Measurements from ENCODE around the gene ZMYND8. TPM values are rescaled to one million over a fixed set of nuclear protein-coding genes. Genes with fewer than 3 reads are reported as not detected.

Gene ZMYND8
- total RNA-seq, 2 experiments from 2014 or later = 28.8 to 29.8 TPM

DNA sequence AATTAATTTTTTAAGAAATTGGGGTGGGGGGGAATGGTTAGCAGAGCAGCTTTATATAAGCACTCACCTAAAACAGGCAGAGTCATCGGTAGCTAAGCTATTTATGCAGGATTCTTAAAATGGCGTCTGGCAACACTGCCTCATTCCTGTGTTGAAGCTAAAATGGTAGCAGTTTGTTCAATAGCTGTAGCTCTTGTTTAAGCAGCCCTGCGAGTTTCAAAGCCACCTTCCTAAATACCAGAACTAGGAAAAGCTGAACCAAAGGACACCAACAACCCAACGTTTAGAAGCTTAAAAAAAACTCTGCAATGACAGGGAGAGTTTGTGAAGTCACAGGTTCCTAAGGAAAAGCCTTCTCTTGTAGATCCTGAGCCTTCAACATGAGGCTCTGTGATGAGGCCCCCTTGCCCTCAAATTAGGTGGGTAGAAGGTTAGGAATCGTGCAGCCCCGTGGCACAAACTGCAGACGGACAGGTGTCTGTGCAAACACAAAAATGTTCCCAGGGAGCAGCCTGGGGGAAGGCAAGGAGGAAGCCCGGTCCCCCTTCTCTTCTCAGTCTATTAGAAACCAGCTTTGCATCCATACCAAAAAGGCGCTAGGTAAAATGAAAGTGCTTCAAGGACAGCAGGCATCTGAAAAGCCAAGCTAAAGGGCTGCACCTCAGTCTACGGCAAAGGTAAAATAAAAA lies 4.7 kb downstream of the ZMYND8 start:
- H3K27ac Mint-ChIP-seq = peak overlapping the region; percentile 69

DNA sequence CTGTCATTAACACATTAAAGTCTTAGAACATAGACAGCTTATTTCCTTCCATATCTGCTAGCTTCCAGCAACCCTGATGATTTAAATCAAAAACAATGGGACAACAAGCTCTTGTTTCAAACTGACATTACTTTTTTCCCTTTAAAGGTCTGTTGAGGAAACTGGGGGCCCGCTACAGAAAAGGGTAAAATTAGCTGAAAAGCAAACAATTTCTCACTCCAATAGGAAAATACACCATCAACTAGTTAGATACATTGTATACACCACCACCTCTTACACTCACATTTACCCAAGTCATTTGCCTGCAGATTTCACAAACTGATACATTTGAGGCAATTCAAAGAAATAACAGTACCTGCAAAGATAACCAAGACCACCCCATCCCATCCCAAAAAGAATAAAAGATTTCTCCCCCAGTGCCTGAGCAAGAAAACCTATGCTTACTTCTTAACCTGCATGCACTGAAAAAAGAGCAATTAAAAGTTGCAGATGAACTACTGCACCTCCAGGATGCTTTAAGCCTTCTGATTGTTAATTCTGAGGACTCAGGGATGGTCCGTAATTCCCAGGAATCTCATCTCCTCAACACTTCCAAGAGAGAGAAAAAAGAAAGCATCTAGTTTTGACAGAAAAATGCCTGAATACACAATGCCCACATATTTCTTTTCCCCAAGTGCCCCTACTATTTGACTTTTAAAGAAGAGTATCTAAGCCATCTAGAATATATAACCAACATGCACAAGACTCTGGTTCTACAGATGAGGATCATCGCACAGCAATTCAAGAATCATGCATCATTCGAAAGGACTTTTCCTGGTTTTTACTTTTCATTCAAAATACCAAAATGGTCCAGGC lies 5.6 kb downstream of the ZMYND8 start:
- Mint-ChIP-seq H3K27ac (no peak overlapping the region), H3K27me3 (no peaks in the 10 kb centered on the region), H3K4me3 (peak overlapping the region; percentile 71), H3K9me3 (no peaks in the 10 kb centered on the region), H3K4me1 (peaks cover 36% of the 10 kb centered on the region), H3K36me3 (peaks cover 39% of the 10 kb centered on the region)
- no peak for DNase-seq

More for the DNA sequence above, 4.7 kb downstream of the ZMYND8 start:
- Mint-ChIP-seq H3K9me3 (no peaks in the 10 kb centered on the region), H3K36me3 (peaks cover 32% of the 10 kb centered on the region), H3K4me1 (peaks cover 28% of the 10 kb centered on the region), H3K27me3 (no peaks in the 10 kb centered on the region), H3K4me3 (peak overlapping the region; percentile 71)
- no peak for DNase-seq

DNA sequence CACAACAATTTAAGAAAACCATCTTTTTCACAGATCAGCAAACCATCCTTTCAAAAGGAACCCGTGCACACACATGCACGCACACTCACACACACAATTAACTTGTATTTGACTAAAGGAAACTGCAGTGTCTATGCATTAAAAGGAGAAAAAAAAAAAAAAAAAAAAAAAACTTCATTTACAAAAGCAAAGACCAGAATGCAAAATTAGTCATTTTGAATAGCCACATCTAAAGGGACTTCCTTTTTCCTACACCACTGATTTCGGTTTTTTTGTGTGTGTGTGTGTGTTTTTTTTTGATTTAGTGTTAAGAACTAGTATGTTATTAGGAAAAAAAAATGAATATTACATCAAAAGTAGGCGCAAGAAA lies 6.3 kb downstream of the ZMYND8 start:
- H3K4me3 Mint-ChIP-seq = no peak overlapping the region
- H3K27ac Mint-ChIP-seq = no peak overlapping the region
- H3K9me3 Mint-ChIP-seq = no peaks in the 10 kb centered on the region
- H3K36me3 Mint-ChIP-seq = peaks cover 36% of the 10 kb centered on the region
- peaks cover 37% of the 10 kb centered on the region for H3K4me1 Mint-ChIP-seq
- no peaks in the 10 kb centered on the region for H3K27me3 Mint-ChIP-seq
- no peak for DNase-seq

DNA sequence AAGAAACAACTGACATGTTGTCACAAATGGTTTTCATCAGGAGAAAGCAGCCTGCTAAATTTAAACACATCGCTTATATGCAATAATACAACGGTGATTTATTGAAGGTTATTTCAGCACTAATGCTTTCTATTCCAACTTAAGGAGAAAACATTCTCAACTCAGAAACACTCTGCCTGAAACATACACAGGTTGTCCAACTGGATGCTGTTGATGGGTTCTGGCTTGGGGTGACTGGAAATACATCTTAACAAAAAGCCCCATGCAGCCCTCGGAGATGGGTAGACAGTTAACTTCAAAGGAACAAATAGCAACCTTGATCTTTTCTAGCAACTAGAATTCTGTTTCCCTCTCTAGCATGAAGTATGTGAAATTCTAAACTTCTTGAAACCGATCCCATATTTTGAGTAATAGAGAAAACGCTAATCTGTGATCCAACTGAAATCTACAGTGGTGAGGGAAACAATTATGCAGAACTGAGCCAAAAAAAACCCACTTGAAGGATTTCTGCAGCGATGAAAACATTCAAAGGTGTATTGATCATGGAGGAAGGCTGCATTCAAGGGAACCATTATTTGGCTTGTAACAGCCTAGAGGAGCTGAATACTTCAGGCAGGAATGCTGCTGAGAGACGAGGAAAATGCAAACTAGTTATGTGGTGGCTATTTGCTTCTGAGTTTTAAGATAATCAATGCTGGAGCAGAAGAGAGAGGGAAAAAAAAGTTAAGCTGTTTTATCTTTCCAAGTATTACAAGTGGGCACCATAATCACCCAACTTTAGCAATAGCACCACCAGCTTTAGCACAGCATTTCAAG lies 6.9 kb downstream of the ZMYND8 start:
- no peaks in the 10 kb centered on the region for H3K9me3 Mint-ChIP-seq
- H3K27me3 Mint-ChIP-seq = no peaks in the 10 kb centered on the region
- peaks cover 32% of the 10 kb centered on the region for H3K36me3 Mint-ChIP-seq

DNA sequence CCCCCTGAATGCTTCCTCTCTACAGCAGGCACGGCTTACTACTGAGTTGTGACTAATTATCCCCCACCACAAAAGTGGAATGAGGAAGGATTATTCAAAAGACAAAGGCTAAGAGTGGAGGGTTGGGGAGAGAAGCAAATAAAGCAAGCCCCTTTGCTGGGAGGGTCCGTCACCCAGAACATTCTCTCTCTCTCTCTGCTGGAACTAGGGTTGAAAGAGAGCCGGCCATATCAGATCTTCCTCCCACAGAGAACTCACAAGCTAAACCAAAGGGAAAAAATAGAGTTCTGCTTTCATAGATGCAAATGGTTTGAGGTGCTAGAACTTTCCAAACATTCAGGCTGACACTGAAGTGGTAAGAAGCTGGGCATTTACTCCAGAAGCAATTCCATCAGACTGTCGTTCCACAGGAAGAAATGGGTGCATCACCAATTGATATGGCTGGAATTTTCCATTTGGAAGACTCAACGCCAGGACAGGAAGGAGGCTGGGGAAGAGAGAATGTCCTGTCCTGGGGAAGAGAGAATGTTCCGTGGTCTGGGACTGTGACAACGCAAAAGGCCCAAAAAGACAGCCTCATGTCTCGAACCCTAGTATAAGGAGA lies 7.9 kb downstream of the ZMYND8 start:
- H3K27me3 Mint-ChIP-seq = no peaks in the 10 kb centered on the region
- DNase-seq = no peak
- no peak overlapping the region for H3K27ac Mint-ChIP-seq
- peaks cover 30% of the 10 kb centered on the region for H3K4me1 Mint-ChIP-seq
- H3K4me3 Mint-ChIP-seq = no peak overlapping the region
- H3K9me3 Mint-ChIP-seq = no peaks in the 10 kb centered on the region
- H3K36me3 Mint-ChIP-seq = peaks cover 31% of the 10 kb centered on the region

More for the DNA sequence above, 6.9 kb downstream of the ZMYND8 start:
- peaks cover 32% of the 10 kb centered on the region for H3K4me1 Mint-ChIP-seq
- H3K4me3 Mint-ChIP-seq = no peak overlapping the region
- no peak overlapping the region for H3K27ac Mint-ChIP-seq
- no peak for DNase-seq

DNA sequence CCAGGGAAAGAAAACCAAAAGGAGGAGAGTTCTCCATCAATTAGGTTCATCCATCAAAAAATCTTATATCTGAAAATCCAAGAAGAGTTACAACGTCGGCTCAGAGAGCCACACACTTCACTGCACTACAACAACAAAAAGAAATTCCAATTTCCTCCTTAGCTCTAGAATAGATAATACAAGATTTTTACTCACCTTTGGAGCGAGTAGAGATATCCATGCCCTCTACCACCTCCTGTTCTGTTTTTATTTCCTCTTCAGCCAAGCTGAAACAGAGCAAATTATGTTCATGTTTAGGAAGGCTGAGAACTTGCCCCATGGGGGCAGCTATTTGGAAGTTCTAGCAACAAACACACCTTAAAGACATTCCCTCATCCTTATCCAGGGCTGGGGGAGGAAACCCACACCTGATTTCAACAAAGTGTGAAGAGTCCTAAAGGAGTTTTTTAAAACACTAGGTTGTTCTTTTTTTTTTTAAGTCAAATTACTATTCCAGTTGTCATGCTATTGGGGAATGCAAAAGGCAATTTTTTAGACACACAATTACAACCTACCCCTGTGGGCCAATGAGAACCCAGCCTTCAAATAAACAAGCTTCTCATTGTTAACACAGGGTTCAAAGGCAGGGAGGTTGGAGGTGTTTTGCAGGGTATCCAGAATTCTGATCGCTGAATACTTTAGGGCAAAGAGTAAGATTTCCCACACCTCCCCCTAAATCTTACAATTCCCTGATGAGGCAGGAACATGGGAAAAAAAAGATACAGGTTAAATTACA lies 8.7 kb downstream of the ZMYND8 start:
- DNase-seq = no peak
- Mint-ChIP-seq H3K36me3 (peaks cover 38% of the 10 kb centered on the region), H3K4me3 (no peak overlapping the region), H3K9me3 (no peaks in the 10 kb centered on the region), H3K27ac (no peak overlapping the region), H3K27me3 (no peaks in the 10 kb centered on the region), H3K4me1 (peaks cover 31% of the 10 kb centered on the region)

DNA sequence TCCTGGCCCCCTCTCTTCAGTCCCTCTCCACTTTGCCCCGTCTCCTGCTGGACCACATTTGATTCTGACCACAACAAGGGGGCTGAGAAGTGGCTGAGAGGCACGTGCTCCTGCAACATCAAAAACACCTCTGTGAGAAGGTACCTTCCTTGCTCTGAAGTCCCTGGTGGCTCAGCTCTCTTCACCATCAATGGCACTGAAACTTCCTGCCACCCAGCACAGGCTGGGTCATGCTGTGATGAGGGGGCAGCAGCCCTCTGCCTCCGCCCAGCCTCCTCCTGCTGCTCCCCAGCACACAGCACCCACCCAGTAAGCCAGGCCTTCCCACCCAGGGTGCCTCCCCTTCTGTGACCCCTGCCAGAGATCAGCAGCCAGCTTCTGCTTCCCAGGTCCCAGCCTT lies 10.3 kb downstream of the ZMYND8 start:
- Mint-ChIP-seq H3K36me3 (peaks cover 41% of the 10 kb centered on the region), H3K27ac (peak overlapping the region; percentile 51), H3K4me1 (peaks cover 31% of the 10 kb centered on the region), H3K9me3 (no peaks in the 10 kb centered on the region), H3K27me3 (no peaks in the 10 kb centered on the region), H3K4me3 (no peak overlapping the region)
- no peak for DNase-seq

DNA sequence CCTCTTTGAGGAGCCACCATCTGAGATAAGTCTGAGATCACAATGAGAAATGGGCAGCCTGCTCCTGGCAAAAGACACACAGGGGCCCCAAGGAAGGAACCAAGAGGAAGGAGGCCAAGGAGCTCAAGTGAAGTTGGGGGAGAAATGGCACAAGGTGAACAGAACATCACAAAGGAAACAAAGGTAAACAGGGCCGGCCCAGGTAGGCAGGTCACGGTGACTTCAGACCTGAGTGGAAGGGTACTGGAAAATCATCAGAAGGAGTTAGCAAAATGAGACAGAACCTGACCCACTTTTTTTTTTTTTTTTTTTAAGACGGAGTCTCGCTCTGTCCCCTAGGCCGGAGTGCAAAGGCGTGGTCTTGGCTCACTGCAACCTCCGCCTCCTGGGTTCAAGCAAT lies 11.3 kb downstream of the ZMYND8 start:
- Mint-ChIP-seq H3K27ac (no peak overlapping the region), H3K36me3 (peaks cover 46% of the 10 kb centered on the region), H3K9me3 (no peaks in the 10 kb centered on the region), H3K27me3 (no peaks in the 10 kb centered on the region), H3K4me3 (no peak overlapping the region), H3K4me1 (peaks cover 36% of the 10 kb centered on the region)
- DNase-seq = no peak

DNA sequence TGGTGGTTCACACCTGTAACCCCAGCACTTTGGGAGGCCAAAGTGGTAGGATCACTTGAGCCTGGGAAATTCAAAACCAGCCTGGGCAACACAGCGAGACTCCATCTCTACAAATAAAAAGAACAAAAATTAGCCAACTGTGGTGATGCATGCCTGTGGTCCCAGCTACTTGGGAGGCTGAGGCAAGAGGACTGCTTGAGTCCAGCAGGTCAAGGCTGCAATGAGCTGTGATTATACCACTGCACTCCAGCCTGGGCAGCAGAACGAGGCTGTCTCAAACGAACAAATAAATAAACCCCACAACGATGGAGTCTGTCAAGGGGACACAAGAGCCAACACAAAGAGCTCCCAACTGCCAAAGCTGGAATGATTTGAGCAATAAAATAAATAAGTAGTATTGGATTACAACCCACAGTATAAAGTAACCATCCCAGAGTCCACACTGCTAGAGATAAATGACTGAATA lies 13.5 kb downstream of the ZMYND8 start:
- Mint-ChIP-seq H3K27me3 (no peaks in the 10 kb centered on the region), H3K4me1 (peaks cover 42% of the 10 kb centered on the region), H3K4me3 (no peak overlapping the region), H3K36me3 (peaks cover 46% of the 10 kb centered on the region), H3K9me3 (no peaks in the 10 kb centered on the region), H3K27ac (peak overlapping the region; percentile 25)
- no peak for DNase-seq

DNA sequence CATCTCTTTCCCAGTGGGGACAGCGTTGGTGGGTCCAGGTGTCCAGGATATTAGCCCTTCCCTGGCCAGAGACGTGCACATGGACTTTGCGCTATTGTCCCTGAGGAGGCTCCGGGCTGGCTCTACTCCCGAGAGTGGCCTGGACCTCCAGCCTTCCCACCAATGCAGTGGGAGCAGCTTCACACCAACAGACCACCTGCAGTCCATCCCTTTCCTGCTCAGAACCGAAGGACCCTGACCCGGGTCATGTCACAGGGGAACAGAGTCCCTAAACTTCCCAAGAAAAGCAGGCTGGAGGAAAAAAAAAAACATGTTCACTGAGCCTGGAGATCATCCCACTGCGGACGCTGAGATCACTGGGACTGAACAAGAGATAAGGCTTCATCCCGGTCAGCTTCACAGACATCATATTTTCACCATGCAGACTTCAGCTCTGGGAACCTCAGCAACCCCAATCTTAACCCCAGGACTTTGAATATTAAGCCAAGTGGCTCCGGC lies 18.3 kb downstream of the ZMYND8 start:
- H3K4me3 Mint-ChIP-seq = no peak overlapping the region
- H3K27ac Mint-ChIP-seq = no peak overlapping the region
- H3K27me3 Mint-ChIP-seq = no peaks in the 10 kb centered on the region
- no peaks in the 10 kb centered on the region for H3K9me3 Mint-ChIP-seq
- H3K4me1 Mint-ChIP-seq = peaks cover 43% of the 10 kb centered on the region
- H3K36me3 Mint-ChIP-seq = peaks cover 20% of the 10 kb centered on the region
- no peak for DNase-seq

DNA sequence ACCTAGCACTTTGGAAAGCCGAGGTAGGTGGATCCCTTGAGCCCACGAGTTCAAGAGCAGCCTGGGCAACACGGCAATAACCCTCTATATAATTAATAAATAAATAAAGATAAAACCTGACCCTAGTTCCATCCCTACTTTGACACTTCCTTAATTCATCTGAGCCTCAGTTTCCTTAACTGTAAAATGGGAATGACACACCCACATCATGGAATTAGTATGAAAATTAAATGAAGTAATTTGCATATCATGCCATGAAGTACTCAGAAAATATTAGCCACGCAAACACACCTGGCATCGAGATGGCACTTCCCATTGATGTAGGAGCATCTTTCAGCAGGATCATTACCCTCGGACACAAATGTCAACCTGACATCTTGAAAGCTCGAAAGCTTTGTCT lies 19.1 kb downstream of the ZMYND8 start:
- Mint-ChIP-seq H3K4me3 (no peak overlapping the region), H3K4me1 (peaks cover 49% of the 10 kb centered on the region), H3K9me3 (no peaks in the 10 kb centered on the region), H3K36me3 (peaks cover 19% of the 10 kb centered on the region), H3K27me3 (no peaks in the 10 kb centered on the region), H3K27ac (no peak overlapping the region)
- DNase-seq = no peak

DNA sequence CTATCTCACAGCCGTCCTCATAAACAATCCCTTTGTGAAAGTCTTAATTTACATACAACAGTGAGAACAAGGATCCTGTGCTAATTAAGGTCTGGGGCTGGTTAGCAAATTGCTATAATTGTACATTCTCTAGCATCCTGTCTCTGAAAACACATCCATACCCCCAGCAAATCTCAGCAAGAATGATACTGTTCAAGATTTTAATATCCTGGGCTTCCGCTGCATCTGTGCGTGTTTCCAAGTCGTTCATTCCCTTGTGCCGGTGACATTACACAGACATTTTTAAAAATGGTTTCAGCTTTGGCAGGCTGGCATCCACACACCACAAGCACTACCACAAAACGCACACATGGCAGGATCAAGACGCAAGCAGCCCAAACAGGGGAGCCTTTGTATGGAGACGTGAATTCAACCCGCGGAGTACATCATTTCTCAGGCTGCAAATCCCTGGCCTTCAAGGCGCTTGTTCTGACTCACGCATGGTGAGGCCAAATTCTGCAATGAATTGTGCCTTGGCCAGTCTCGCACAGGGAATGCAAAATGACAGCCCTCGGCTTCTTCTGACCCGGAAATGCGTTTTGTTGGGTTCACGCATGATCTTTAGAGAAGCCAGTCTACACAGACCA lies 20.3 kb downstream of the ZMYND8 start:
- Mint-ChIP-seq H3K4me1 (peaks cover 58% of the 10 kb centered on the region), H3K36me3 (peaks cover 25% of the 10 kb centered on the region)

DNA sequence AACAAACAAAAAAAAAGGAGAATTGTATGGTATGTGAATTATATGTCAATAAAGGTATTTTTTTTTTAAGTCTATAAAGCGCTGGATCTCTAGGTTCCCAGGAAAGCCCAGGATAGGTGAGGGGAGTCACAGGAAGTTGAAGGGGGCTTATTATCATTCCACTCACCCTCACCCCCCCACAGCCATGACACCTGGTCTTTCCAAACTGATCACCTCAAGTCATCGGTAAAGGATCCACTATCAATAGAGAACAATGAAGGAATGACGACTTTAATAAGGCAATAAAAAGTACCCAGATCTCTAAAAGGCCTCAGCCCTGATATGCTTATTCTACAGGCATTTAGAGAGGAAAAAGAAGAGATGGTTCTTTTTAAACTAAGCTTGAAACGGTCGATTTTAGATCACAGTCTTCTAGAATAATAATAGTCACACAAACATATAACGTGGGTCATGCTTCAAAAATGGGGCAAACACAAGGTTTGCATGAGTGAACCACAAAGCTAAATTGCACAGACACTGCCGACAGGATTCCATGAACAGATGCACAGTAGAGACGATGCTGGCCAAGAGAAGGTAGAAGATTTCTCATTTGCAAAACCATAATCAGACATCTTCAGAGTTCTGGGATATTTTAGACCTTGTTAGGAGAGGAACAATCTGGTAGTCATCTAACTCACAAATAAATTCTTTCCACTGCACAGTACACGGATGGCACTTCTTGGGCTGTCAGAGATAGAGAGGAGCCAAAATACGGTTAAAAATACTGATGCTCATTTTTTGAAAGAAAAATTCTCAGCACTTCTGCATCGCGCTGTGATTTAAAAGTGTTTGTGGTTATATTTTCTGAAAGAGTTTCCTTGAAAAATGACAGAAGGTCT lies 21.0 kb downstream of the ZMYND8 start:
- Mint-ChIP-seq H3K4me3 (no peak overlapping the region), H3K9me3 (no peaks in the 10 kb centered on the region), H3K27me3 (no peaks in the 10 kb centered on the region), H3K36me3 (peaks cover 20% of the 10 kb centered on the region), H3K4me1 (peaks cover 59% of the 10 kb centered on the region), H3K27ac (no peak overlapping the region)
- DNase-seq = no peak

More for the DNA sequence above, 20.3 kb downstream of the ZMYND8 start:
- Mint-ChIP-seq H3K27me3 (no peaks in the 10 kb centered on the region), H3K27ac (no peak overlapping the region), H3K4me3 (no peak overlapping the region), H3K9me3 (no peaks in the 10 kb centered on the region)
- no peak for DNase-seq

Data from activated naive CD8-positive, alpha-beta T cell treated with anti-CD3 and anti-CD28 coated beads for 36 hours (primary cell).